GM18951 (cell line): ENCODE data around the gene ATOSA.

Experiments
- POLR2A ChIP-seq: IDR thresholded peaks from 4 replicates; pipeline ENCODE4 v1.6.1; 2011; ENCODE audit warnings: mild to moderate bottlenecking; ENCODE audit not compliant: insufficient read length, insufficient read depth; ENCODE audit errors: extremely low read depth
- in situ Hi-C: fragments of 300-500 bp; cut with MboI; formaldehyde crosslinking; loops from one replicate; pipeline ENCODE4 v1.12.0; 2022; ENCODE audit warnings: low sequenced_read_pairs, mixed read lengths, inconsistent platforms; ENCODE audit not compliant: unreplicated experiment

Gene ATOSA

DNA sequence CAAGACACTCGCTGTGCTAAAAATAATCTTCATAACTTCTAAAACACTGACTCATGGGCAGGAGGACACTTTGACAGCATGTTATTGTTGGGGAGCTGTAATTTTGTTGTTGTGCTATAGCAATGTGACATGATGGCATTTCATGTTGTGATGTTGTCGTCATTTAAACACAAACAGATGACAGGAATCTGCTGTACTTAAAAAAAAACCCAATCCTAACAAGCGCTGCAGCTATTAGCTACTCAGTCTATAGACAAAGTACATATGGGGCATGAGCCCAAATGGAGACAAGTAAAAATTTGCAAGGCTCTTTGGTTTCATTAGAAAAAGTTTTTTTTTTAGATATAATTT is 828 bp upstream of the ATOSA start:
- in situ Hi-C loops, result no loop called here
- no peak for TF ChIP-seq POLR2A

DNA sequence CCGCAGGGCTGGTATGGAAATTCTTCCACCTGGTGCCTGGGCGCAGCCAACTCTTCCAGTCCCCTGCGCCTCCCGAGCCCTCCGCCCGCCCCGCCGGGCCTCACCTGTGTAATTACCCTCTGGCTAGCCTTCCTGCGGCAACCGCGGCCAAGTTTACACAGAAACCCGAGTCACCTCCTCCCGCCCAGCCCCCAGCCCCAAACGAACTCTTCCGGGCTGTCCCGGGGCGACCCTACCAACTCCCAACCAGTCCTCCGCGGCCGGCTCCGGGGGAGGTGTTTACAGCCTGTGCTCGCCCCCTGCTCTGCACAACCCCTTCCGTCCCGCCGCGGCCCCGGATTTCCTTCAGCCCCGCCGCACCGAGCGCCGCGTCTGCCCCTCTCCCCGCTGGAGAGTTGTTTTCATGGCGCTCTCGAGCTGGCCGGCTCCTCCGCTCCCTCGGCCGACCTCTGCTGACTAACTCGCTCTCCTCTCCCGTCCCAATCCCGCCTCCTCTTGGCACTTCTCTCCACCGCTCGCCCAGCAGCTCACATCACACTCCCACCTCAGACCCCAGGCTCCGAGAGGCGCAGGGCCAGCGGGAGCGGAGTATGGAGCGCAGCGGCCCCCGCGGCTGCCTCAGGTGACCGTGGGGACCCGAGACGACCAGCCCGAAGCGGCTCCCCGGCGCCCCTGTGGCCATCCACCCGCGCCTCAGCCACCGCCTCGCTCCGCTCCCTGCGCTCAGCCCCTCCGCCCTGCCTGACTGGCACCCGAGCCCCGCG is 538 bp downstream of the ATOSA start:
- in situ Hi-C loops, result no loop called here
- TF ChIP-seq POLR2A, result no peak

DNA sequence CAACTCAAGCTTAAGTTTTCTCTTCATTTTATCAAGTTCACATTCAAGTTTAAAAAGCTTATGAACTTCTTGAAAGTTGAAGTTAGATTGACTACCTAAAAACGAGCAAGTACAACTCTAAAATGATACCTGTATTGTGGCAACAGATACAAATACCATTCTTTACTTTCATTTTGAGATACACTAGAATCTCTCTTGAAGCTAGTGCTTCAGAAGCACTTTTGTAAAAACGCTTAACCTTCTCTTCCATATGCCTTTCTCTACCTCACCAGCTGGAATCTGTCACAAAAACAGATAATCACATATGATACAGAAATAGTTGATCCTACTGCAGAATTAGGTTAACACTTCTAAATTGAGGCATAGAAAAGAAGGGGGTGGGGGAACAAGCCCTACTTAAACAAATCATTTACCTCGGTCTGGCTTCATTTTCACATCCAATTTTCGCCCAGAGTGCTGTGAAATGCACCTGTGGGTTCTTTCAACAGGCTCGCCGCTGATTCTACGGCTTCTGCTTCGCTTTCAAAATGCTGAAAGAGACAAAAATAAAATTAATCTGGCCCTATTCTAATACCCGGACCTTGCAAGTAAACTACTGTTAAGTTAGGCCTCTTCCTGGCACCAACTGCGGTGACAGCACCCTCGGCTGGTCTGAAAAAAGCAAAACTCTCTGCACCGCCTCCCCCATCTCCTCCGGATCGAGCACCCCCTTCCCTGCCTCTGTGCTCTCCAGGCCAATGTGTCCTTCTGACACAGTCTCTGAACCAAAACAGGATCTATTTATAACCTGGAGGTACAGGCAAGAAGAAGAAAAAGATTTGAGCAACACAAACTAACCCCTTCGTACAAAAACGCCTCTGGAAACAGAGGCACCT is 1.4 kb downstream of the ATOSA start:
- no peak for TF ChIP-seq POLR2A
- in situ Hi-C loops, result no loop called here

DNA sequence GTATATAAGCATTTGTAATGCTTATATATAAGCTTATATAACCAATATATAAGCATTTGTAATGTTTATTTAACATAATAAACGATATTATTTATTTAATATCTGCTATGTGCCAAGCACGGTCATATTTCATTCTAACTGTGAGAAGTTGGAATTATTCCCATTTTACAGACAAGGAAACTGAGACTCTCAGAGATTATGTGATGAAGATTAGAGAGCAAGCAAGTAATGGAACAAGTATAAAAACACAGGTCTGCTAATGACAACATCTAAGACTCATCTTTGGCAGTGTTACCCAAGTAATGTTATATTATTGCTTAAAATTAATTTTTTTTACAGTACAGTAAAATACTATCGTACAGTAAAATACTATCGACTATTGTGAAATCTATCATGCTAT is 4.4 kb downstream of the ATOSA start:
- in situ Hi-C loops, result no loop called here
- TF ChIP-seq POLR2A, result no peak

DNA sequence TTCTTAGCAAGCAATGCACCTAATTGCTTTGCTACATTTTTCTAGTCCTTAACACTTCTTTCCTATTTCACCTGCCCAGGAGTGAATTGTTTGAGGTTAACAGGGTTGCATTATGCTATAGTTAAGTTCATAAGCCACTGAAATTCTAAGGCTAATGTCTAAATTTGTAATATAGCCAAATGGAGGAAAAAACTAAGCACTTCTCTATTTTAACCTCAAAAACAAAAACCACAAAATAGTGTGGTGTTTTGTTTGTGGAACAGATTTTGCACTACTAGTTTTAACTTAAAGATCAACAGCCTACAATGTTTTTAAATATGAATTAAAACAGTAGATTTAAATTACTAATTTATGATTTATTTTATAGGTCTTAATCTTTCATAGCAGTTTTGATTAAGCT is 5.5 kb downstream of the ATOSA start:
- TF ChIP-seq POLR2A, result no peak
- in situ Hi-C loops, result no loop called here

DNA sequence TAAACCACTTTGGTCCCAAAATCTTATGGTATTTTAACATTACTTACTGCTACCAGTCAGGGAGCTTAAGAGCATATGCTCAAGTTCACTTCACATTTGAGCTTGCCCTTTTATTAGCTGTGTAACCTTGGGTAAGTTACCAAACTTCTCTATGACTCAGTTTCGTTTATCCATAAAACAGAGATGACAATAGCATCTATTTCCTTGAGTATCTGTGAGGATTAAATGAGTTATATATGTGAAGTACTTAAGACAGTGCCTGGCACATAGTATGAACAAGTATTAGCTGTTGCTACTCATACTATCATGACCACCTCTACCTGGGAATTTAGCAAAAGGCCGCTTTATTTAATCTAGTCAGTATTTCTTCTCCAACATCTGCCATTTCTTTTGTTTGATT is 5.9 kb downstream of the ATOSA start:
- in situ Hi-C loops, result no loop called here
- no peak for TF ChIP-seq POLR2A

DNA sequence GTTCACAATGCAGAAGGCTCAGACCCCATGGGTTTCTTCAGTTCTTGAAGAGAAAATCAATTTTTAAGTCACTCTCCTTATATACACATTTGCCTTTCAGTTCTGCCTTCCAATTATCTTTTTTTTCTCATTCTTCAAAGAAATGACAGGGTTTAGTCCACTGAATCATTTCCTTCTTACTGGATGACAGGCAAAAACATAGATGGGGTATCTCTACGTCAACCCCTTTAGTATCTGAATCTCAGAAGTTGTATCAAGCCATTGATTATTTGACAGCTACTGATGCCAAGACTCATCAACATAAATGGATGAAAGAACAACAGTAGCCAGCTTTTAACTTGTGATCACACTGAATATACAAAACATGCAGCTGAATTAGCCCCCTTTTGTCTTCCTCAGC is 6.5 kb downstream of the ATOSA start:
- no peak for TF ChIP-seq POLR2A
- in situ Hi-C loops, result no loop called here

DNA sequence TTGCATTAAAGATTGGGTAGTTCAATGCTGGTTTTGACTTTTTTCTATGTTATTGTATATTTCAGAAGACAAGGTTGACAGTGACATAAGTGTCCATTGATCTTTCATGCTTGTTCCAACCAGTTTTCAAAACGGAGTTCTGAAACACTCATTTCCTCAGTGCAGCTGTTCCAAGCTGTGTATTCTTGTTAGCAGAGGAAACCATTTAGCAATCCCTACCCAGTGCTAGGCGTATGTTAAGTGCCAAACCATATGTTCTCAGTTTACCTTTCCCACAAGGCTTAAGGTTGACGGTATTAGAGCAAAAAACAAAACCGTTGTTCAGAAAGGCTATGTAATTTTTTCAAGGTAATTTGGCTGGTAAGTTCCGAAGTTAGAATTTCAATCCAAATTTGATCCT is 9.1 kb downstream of the ATOSA start:
- in situ Hi-C loops, result no loop called here
- TF ChIP-seq POLR2A, result no peak

DNA sequence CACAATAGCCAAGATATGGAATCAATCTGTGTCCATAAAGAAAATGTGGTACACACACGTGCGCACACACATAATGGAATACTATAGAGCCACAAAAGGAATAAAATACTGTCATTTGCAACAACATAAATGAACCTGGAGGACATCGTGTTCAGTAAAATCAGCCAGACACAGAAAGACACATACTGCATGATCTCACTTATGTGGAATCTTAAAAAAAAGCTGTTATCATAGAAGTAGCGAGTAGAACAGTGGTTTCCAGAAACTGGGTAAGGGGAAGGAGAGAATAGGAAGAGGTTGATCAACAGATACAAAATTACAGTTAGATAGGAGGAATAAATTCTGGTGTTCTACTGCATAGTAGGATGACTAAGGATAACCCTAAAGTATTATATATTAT is 11.1 kb downstream of the ATOSA start:
- TF ChIP-seq POLR2A, result no peak
- in situ Hi-C loops, result no loop called here

DNA sequence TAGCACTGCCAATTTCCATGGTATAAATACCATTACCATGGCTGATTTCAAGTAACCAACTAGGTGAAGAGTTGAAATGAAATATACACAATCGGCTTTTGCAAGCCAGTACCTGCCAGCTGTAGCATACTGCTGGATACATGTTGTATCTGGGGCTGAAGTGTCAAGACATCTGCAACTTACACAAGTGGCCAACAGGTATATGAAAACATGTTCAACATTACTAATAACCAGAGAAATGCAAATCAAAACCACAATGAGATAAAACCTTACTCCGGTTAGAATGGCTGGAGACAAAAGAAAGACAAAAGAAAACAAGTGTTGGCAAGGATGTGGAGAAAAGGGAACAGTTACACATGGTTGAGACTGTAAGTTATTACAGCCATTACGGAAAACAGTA is 11.6 kb downstream of the ATOSA start:
- in situ Hi-C loops, result no loop called here
- no peak for TF ChIP-seq POLR2A

DNA sequence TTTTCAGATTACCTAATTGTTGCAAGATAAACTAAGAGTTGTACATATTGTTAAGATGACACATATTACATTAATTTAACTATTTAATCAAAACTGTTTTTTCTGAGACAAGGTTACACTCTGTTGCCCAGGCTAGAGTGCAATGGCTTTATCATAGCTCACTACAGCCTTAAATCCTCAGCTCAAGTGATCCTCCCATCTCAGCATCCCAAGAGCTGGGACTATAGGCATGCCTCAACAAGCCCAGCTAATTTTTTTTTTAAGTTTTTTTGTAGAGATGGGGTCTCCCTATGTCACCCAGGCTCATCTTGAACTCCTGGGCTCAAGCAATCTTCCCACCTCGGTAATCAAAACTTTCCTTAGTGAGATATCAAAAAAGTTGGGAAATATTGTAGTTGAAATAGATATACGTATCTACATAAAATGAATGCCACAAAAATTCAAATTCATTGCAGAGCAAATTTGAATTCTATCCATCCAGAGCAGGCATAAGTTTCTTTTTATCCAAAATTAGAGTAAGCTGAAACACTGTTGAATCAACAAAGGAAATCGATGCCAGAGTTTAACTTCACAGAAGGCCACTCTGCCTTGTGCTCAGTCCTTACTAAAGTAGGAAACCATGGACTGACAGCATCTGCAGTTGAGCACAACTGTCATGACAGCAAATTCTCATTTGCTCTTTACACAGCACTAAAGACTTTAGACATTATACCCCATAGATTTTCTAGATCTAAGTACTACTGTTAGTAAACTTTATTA is 15.5 kb downstream of the ATOSA start:
- in situ Hi-C loops, result no loop called here
- no peak for TF ChIP-seq POLR2A

DNA sequence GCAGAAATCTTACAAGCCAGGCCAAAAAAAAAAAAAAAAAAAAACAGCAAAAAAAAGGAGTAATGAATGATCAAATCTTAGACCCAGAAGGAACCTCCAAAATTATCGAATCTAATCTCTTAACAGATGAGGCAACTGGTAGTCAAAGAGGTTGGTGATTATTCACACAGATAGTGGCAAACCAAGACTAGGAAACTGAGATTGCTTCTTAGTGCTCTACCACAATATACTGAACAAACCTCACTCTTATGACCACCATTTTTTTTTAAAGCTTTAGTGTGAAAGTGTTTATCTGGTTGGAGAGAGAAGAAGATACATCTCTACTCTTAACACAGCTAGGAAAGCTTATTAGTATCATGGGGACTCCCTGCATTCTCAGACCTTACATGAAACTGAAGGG is 17.3 kb downstream of the ATOSA start:
- TF ChIP-seq POLR2A, result no peak
- in situ Hi-C loops, result no loop called here

DNA sequence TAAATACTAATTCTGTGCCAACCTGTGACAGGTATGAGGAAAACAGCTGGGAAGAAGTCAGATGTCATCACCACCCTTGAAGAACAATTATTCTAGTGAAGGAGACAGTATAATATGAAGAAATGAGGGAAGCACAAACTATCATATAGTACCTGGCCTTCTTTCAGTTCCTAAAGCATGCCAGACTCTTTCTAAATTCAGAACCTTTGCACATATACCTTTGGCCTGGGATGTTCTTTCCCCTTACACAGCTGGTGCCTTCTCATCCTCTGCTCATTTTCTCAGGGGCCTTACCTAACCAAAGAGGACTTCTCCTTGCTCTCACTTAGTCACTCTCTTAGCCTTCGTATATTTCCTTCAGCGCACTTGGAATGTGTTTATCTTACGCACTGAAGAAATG is 19.0 kb downstream of the ATOSA start:
- in situ Hi-C loops, result no loop called here
- TF ChIP-seq POLR2A, result no peak
